Fibroblast of mammary gland (primary cell): Measurements from ENCODE around the gene PEX16.

Experiments
- DNase-seq: peaks from one replicate; pipeline ENCODE4 v3.0.0-alpha.2; 2010; ENCODE audit warnings: low read depth
- H3K4me3 ChIP-seq: 2 replicates; pipeline ENCODE4 v1.5.1; 2011; ENCODE audit warnings: low read depth, mild to moderate bottlenecking, low read length, moderate library complexity; ENCODE audit not compliant: control insufficient read depth
- CTCF ChIP-seq: conservative IDR thresholded peaks from 2 replicates; pipeline ENCODE4 v1.5.1; 2011; ENCODE audit warnings: low read depth, low read length, inconsistent platforms; ENCODE audit not compliant: control insufficient read depth, insufficient read depth

The PEX16 gene

GRCh38 chr11:45936511-45937054, 18.9 kb upstream of the PEX16 start:
- no peak overlapping the region for H3K4me3 ChIP-seq
- no peak for TF ChIP-seq CTCF
- no peak for DNase-seq

GRCh38 chr11:45935349-45936064, 17.8 kb upstream of the PEX16 start:
- no peak for TF ChIP-seq CTCF
- DNase-seq: no peak
- no peak overlapping the region for H3K4me3 ChIP-seq

- H3K4me3 ChIP-seq: no peak overlapping the region
- DNase-seq: no peak
- TF ChIP-seq CTCF: no peak
Measured at GRCh38 chr11:45934580-45935318, 17.1 kb upstream of the PEX16 start.

DNA sequence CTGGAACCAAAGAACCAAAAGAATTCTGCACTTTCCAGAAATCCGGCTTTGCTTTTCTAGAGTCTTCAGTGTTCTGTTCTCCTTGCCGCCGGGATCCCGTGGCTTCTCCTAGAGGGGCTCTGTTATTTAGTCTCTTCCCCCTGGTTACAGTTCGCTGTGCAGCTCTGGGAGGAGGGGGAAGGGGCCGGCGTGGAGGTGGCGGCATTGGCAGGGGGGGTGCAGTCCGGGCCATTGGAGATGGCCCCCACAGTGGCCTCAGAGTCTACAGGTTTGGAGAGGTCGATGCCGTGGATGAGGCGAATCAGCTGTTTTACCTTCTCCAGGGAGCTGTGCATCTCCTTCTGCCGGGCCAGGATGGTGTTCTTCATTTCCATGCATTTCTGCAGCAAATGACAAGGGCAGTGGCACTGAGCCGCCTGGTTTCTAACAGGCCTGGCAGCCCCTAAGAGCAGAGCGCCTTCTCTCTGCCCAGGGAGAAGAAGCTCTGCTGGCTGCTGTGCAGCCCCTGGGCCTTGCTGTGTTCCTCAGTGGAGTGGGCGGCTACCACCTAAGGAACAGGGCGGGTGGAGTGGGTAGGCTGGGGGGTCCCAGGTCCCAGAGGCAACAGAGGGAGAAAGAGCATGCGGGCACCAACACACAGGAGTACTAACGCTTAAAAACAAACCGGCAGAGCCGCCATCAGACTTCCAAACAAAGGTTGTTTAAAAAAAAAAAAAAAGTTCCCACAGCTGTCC, 16.3 kb upstream of the PEX16 start:
- no peak for DNase-seq
- no peak overlapping the region for H3K4me3 ChIP-seq
- no peak for TF ChIP-seq CTCF

DNA sequence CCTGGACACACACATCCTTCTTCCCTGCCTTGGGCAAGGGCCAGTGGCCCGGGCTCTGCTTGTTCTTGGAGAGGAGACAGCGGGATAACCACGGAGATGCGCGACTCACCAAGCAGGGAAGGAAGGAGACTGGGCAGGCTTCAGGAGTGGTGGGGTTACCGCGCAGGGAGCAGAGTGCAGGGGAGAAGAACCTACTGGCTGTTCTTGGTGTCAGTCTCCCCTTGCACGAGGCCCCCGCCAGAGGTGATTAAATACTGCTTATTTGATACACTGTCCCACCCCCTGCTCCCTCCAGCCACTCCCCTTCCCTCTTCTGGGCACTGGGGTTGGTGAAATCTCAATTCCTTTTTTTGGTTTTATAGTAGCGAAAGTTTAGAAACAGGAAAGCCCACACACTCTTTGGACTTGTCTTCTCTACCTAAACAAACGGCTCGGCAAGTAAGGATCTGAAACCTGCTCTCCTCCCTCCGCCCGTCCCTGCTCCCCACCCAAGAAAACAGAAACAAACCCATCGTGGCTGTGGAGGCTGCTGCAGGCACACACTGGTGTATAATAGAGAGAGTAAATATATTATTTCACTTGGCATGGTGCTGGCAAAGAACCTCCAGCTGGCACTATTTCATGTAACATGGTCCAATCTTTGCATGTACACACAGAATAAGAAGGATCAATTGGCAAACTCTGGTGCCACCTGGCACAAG, 15.6 kb upstream of the PEX16 start:
- TF ChIP-seq CTCF: no peak
- peak; percentile 52 for DNase-seq
- H3K4me3 ChIP-seq: no peak overlapping the region

GRCh38 chr11:45932217-45932616, 14.5 kb upstream of the PEX16 start:
- no peak for TF ChIP-seq CTCF
- no peak overlapping the region for H3K4me3 ChIP-seq
- DNase-seq: no peak
